CD1c-positive myeloid dendritic cell (primary cell): ENCODE results near the gene MED9.

Experiments used
- DNase-seq: peaks from one replicate; pipeline ENCODE4 v3.0.0-alpha.2; 2016; ENCODE audit errors: extremely low spot score

MED9 gene

GRCh38 chr17:17537311-17538099, 60.7 kb downstream of the MED9 start:
- DNase-seq: no peak

DNA sequence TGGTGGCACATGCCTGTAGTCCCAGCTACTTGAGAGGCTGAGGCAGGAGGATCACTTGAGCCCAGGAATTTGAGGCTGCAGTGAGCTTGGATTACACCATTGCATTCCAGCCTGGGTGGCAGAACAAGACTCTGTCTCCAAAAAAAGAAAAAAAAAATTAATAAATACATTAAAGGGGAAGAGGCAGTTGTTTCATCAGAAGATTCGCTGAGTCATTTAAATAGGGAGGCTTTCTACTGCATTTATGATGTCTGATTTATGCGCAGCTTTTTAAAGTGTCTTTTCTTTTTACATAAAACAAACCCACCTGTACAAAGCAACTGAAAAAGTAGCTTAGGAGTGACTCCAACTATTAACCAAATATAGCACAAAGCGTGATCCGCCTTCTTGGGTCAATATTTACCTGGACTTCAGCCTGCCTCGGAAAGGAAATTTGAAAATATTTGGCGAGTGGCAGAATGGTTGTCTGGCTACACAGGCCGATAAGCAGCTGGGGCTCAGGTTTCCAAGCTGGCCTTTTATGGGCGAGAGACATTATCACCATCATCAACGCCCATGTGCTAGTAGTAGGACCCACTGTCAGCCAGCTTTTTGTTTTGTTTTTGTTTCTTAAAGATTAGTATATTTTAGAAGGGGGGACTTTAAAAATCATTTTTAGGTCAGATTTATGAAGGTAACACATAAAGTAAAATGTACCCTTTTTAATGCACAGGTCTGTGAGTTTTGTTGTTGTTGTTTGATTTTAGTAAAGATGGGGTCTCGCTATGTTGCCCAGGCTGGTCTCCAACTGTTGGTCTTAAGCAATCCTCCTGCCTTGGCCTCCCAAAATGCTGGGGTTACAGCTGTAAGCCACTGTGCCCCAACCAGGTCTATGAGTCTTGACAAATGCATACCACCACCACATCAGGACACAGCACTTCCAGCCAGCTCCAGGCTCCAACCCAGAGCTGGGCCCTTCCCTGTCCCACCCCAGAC, 61.9 kb downstream of the MED9 start:
- no peak for DNase-seq

DNA sequence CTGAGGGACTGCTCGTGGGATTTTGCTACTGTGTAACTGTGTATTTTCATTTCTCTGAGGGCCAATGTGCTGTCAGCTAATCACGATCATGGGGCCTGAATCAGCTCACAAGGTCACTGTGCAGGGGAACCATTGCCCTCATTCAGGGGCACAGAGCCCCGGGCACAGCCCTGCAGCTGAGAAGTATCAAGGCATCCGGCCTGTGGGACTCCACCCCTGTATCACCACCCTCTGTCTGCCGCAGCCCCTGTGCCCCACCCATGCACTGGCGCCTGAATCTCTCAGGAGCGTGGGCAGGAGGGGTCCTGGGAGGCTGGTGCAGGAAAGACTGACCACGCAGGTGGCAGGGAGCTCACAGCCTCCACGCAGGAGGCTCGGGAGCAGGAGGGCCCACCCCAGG, 62.8 kb downstream of the MED9 start:
- DNase-seq: no peak

- no peak for DNase-seq
These were observed 63.6 kb downstream of the MED9 start for GRCh38 chr17:17540278-17540906.

DNA sequence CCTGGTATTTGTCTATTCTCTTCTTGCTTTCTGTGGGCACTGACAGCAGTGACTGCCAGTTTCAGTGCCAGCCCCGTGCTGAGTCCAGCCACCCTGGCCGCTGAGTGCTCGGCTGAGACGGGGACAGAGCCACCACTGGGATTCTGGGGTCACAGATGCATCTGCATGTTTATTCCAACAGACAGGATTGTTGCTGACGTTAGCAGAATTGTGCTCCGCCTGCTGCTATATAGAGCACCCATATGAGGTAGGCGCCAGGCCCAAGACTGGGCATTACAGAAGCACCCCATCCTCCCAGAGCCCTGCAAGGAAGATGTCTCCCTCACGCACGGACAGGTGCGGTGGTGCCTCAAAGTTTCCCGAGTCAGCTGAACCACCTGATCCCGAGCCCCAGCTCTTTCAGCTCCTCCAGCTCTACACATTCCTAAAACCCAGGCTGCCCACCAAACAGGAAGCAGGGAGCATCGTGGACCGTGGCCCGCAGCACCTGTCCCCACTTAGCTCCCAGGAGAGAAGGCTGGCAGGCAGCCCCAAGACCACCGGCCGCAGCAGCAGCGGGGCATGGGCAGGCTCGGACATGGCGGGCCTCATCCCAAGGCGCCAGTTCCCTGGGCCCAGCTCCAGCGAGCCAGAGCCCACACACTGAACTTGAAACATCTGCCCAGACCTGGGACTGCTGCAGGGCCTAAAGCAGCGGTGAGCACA, 64.3 kb downstream of the MED9 start:
- no peak for DNase-seq

GRCh38 chr17:17541640-17542001, 64.8 kb downstream of the MED9 start:
- no peak for DNase-seq
